HG03025 (cell line): ENCODE measurements around the gene MYEOV.

Experiments used
- ATAC-seq: cut with Tn5 transposase; IDR thresholded peaks from one replicate; pipeline ENCODE4 v1.9.1; 2021; ENCODE audit warnings: mild to moderate bottlenecking, moderate library complexity; ENCODE audit not compliant: unreplicated experiment, low FRiP score

Gene MYEOV

DNA sequence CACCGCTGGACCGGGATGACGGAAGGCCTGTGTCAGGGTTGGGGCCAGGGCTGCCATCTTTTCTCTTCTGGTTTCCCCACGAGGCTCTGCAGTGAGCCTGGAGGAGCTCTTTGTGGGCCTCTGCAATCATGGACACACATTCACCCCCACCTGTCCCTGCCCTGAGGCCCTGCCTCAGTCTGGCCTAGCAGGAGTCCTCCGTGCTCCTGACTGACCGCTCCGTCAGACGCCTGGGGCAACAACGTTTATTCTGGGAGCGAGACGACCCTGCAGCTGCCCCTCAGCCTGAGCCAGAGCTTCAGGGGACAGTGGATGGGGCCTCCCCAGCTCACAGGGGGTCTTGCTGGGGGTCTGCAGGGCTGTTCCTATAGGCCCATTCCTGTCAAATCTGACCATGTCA is 8.2 kb upstream of the MYEOV start:
- no peak for ATAC-seq

DNA sequence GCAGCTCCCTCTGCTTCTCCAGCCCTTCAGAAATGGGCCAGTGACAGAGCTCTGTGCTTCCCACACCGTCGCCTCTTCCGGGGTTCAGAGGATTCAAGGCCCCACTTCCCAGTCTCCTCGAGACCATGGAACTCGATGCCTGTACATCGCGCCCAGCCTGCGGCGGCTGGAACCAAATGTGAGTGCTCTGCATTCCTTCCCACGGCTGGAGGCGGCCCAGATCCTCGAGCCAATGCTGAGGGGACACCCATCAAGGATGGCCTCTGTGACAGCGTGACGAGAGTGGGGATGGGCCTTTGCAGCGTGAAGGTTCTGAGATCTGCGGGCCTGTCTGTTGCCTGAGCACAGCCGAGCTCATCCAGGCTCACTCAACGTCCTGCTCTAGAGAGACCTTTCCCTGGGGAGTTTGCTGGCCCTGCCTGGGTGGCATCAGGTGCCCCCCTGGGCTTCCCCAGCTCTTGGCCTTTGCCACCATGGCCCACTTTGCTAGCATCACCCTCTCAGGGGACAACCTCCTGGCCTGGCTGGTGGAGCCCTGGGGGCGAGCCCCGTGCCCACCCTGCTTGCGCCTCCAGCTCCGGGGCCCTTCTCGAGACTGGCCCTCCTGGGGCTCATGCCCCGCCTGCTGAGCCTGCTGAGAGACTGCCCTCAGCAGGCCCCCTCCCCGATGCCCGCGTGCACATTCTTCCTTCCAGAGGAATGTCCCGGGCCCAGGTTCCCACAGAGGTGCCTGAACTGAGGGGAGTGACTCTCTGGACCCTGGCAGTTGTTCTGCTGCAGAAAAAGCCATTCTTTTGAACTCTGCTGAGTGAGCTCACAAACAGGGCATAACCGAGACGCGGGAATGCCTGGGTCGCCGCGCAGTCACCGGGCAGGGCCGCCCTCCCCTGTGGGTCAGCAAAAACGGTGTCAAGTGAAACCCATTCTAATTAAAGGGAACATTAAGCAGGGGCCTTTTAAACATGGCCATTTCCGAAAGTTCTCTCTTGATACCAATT is 7.3 kb upstream of the MYEOV start:
- no peak for ATAC-seq

DNA sequence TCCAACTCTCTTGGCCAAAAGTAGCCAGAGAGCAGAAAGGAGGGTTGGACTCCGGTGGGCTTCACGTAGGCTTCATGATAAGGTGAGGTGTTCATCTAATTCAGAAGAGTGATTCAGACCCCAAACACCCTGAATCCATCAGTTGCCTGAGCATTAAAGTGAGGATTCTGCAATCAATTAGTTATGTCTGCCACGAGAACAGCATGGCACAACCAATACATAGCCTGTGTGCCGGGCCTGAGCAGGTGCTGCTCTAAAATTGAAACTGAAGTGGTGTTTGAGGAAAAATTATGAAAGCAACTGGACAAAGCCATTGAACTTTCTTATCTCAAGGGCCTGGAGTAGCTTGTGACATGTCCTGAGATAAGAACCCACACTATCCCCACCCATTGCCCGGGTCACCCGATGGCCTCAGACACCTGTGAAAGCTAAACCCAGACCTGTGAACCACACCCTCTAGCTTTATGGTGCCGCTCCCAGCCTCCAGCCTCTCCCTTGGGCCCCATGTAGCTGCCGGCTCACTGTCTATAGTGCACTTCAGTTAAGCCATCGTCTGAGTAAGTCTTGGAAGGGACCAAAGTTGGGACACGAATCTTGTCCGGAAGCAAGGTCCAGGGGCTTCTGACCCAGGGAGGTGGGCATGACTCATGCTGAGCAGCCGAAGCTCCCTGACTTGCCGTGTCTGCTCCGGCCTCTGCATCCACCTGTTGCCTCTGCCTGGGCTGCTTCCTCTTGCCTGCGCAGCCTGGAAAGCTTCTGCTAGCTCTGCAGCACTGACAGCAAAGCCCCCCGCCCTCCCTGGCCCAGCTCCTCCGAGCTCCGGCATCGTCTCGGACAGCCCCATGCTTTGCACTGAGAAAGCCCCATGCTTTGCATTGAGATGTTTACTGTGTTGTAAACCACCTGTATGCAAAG is 5.7 kb upstream of the MYEOV start:
- no peak for ATAC-seq

DNA sequence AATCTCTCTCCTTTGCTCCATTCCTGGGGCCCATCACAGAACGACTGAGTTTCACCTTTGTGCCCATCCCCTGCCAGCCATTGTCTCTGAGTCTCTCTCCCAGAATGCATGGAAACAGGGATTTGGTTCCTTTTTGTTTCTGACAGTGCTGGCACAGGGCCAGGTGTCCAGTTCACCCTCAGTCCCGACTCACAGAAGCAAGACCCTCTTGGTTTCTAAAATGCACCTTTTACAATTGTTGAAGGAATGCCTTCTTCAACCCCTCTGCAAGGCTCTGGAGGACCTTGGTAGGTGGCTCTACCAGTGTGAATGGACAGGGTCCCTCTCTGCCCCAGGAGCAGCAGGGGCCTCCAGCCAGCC is 5.1 kb upstream of the MYEOV start:
- no peak for ATAC-seq

DNA sequence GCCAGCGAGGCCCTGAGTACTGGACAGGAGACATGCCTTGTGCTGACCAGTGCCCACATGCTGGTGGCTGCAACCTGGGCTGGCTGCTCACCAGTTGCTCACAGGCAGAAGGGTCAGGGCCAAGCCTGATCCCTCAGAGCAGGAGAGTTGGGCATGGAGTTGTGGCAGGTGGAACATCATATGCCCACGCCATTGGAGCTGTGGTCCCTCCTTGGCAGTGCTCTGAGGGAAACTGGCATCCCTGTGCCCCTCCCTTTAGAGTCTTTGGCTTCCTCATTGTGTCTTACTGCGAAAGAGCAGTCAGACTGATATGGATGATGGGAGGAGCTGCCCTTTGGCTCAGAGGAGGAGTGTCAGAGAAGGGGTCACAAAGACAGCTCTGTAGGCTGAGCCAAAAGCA is 3.1 kb upstream of the MYEOV start:
- ATAC-seq, result no peak

DNA sequence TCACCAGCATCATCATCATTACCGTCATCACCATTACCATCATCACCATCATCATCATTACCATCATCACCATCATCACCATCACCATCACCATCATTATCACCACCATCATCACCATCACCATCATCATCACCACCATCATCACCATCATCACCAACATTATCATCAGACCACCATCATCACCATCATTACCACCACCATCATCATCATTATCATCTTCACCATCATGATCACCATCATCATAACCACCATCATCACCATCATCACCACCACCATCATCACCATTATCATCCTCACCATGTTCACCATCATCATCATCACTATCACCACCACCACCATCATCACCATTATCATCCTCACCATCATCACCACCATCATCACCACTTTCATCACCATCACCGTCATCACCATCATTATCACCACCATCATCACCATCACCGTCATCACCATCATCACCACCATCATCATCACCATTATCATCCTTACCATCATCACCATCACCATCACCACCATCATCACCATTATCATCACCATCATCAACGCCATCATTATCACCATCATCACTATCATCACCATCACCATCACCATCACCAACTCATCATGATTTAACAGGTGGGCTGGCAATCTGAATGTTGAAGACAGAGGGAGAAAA is 2.4 kb upstream of the MYEOV start:
- ATAC-seq, result no peak

DNA sequence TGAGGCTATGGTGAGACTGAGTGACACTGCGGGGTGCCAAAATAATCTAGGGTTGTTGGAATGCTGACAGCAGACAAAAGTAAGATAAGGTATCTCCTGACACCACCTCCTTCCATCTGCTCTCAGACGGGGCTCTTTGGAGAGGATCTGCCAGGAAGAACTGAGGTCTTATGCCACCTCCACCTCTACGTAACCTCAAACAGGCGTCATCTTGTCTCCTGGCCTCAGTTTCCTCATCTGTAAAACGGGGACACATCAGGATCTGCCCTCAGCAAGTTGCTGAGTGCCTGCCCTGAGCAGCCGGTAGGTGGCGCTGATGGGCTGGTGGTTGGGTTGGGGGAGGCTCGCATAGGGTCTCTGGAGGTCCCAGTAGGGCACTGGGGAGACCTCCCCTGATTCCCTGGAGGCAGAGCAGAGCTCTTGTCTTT is 1.7 kb upstream of the MYEOV start:
- no peak for ATAC-seq

DNA sequence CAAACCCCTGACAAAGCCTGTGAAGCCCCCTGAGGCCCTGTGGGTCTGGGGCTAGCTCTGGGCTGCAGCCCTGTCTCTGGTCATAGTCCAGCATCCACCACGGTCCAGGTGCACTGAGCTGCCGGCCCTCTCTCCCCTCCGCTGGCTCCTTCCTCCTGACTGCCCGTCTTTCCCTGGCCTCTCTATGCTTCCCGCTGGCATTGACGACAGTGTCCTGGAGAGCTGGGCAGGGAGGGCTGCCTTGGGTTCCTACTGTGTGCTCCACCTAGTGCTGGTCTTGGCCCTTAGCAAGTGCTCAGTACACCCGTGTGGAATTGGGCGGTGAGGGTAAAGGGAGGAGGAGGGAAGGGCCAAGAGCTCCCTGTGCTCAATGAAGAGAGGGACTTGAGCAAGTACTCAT is 868 bp upstream of the MYEOV start:
- ATAC-seq, result no peak

DNA sequence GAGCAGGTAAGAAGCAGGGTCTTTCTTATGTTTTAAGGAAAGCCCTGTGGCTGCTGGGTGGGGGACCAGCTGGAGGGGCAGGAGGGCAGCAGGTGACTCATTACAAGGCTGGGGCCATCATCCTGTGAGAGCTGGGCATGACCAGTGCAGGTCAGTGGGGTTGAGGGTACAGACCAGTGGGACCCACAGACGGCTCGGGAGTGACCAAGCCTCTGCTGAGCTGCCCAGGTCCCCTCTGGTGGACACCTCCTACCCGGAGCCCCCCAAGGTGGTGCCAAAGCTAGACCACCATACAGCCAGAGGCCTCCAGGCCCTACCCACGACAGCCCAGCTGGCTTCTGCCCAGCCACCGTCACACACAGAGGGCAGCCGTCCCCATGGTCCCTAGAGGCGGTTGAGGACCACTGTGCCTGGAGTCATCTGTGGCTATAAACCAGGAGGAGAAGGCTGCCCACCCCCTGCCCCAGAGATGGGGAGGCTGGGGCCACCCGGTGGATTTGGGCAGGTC is 670 bp downstream of the MYEOV start:
- no peak for ATAC-seq

DNA sequence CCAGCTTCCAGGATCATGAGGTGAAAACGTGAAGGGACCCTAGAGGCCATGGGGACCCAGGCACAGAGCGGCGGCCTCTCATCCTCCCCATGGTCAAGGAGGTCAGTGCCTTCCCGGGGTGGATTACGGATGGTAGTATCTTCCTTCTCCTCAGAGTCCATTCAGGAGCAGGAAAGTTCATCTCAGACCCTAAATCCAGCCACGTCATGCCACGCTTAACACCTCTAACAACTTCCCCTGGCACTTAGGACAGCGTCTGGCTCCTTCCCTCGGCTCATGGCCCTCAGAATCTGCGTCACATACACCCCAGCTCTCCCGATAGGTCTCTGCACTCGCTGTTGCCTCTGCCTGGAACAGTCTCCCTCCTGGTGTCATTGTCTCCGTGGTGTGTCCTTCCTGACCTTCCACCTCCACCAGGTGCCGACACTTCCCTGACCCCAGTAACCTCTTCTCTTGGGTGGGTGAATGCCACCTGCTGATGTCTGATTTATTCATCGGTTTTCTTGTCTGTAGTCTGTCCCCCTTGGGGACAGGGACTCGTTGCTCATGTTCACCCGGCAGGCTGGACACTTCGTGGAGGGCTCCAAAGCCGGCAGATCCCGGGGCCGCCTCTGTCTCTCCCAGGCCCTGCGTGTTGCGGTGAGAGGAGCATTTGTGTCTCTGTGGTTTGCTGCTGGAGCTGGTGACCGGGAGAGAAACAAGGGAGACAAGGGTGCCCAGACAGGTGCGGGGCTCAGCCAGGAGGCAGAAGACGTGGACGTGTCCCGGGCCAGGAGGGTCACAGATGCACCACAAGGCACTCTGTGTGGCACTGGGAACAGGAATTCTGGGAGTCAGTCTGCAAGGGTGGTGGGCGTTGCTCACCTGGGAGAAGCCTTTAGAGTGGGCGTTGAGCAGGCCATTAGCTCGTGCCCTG is 1.4 kb downstream of the MYEOV start:
- ATAC-seq, result no peak

DNA sequence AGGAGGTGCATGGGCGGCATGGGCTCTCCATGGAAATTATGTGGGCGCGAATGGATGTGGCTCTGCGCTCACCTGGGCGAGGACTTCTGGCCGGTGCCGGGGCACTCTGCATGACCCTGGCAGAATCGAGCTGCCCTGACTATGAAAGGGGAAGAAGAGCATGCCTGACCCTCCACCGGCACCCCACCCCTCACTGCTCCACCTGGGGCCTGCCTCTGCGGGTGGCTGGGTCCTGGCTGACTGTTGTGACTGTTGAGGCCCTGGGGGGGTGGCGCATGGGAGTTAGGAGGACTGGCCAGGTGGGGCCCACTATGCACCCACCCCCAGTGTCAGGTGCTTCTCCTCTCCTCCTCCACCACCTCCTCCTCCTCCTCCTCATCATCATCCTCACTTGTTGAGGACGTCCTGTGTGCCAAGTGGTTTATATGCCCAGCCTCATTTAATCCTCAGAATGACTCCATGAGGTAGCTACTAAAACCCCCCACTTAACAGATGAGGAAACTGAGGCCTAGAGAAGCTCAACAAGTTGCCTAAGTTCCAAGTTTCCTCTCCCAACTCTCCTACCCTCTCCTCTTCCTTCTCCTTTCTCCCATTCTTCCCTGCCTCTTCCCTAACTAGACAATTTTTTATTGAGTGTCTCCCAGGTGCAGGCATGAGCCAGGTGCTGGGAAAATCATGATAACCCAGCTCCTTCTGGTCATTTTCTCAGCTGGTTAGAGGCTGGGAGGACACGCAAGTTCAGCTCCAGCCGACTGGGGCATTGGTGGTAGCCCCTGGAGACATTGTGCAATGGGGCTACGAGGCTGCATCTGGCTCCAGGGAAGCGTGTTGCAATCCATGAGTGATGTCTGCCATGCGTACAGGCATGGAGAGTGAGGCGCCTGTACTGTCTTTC is 2.3 kb downstream of the MYEOV start:
- ATAC-seq, result no peak

DNA sequence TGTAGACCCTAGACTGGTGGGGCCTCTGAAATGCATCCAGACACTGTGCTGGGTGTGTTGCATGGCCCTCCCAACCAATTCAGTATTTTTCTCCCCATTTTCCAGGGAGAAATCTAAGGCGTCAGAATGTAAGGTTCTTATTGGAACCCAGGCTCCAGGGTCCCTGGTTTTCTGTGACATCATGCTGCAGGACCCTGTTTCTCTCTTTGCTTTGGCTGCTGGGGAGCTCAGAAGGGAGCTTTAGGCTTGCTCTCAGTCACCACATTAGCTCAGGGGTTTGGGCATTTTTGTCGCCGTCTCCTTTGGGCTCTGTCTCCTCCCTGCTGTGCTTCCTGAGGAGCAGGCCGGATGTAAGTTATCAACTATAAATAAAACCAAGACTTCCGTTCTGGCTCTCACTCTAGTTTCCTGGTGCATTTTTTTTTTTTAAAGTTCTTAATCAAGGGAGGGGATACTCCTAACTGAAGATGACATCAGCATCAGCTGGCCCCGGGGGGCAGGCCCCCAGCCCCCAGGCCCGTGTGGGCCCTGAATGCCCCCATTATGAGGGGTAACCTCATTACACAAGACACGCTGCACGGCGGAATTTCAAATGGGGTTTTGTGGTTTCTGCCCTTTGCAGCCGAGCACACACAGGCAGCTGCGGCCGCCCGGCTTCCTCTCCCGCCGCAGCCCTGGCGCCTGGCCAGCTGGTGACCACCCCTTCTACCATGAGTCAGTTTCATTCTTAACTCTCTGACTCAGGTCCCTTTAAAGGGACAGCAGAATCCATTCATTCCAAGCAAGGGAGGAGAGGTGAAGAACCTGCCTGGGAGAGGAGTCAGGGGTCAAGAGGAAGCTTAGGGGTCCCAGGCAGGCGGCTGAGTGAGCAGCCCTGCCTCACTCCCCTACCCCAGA is 3.2 kb downstream of the MYEOV start:
- peak; percentile 41 for ATAC-seq

DNA sequence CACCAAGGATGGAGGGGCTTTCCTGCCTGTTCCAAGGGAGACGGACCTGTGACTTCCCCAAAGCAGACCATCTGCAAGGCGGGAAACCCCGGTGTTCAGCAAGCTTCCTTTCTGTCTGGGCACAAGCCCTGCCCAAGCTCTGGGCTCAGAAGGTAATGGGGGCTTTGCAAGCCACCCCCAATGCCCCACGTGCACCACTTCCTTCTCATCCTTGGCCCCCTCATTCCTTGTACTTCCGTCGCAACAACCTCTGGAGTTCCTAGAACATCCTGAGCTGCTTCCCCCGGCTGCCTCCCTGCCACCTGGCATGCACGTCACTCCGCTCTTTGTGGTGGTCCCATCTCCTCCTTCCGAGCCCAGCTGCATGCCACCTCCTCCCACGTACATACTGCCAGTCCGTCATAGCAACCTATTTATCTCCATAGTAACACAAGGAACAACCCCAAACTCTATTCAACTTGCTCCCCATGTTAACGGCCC is 3.9 kb downstream of the MYEOV start:
- ATAC-seq, result peak; percentile 1

DNA sequence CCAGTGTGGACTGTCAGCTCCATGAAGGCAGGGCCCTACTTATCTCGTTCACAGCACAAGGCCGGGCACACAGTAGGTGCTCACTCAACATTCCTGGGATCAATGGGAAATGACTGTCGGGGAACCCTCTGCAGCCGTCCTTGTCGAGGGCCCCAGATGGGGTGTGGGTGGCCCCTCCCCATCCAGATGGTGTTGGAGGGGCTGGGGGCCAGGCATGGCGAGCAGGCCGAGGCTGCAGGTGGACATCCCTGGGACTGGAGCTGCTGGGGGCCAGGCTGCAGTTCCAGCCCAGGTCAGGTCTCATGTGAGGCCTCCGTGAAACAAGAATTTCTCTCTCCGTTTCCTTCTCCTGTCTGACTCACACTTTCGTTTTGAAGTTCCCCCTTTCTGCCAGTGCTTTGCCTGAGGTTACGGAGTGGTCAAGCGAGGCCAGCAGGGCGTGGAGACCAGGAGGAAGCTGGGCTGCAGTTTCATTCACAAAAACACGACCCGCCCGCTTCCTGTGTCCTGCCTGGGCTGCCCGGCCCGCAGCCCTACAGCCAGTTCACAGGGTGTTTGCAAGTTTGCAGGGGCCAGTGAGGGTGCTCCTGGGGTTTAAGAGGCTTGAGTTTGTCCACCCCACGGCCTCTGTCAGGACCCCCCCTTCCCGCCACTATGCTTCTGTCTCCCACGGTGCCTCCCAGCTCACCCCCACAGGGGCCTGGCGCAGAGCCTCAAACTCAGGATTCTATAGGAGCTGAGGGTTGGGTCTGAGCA is 4.5 kb downstream of the MYEOV start:
- peak; percentile 42 for ATAC-seq

DNA sequence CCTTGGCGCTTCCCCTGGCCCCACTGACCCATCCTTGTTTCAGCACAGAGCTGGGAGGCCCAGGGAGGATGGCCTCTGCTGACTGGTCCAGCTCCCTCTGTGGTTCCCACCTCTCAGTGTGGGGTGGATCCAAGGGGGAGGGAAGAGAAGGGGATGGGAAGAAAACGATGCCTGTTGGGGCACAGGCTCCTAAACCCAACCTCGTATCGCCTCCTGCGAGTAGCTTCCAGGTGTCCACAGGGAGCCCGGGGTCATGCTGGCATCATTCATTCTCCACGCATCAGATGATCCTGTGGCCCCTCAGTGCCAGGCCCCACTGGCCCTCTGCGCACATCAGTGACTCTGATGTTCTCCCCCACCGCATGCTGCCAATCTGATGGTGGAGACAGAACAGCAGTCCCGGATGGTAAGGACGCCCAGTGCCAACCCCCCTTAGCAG is 5.1 kb downstream of the MYEOV start:
- no peak for ATAC-seq

DNA sequence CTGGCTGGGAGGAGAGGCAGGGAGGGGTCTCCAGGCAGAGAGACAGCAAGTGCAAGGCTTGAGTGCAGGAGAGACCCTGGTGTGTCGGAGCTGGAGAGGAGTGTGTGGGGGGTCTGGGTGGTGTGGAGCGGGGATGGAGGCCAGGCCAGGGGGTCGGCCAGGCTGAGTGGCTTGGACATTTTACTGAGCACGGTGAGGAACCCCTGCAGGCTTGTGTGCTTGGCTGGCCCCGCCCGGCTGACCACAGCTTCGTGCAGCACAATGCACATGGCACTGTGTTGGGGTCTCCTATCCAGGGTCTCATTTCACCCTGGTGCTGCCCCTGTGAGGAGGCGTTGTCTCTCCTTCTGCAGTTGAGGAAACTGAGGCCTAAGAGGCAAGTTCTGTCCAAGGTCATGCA is 5.6 kb downstream of the MYEOV start:
- ATAC-seq, result no peak
